ENCODE results near the gene RAB3A.
A peak's percentile ranks its signal among the peaks of the same experiment; 100 is the strongest.
"Not testable (repeated sequence)": the region's sequence is repeated elsewhere in the genome, so short reads cannot be mapped to it uniquely, and the experiment has no call there.

Gene RAB3A

DNA sequence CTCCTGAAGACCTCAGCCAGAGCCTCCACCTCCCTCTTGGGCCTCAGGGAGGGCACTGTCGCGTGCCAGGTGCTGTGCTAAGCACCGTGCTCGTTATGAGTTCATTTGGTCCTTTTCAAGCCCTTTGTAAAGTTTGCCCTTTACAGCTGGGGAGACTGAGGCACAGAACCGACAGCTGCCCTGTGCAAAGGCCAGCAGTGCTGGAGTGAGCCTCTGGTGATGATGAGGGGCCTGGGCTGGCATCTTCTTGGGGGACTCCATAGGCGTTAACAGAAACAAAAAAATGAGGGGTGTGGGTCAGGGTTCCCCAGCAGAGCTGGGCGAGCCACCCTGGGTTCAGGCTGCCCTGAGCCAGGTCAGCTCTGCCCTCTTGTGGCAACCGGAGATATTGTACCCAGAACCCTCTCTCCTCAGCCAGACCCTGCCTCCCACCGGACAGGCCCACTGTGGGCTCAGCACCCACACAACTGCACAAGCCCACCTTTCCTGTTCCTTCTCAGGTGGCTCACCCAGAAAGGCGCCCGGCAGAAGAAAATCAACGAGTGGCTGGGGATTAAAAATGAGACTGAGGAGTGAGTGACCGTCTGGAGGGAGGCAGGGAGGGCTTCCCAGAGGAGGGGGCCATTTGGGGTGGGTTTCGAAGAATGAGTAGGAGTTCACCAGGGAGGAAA, 35.7 kb downstream of the RAB3A start:
- DNase-seq (ENCODE audit: low read depth) = no peak

DNA sequence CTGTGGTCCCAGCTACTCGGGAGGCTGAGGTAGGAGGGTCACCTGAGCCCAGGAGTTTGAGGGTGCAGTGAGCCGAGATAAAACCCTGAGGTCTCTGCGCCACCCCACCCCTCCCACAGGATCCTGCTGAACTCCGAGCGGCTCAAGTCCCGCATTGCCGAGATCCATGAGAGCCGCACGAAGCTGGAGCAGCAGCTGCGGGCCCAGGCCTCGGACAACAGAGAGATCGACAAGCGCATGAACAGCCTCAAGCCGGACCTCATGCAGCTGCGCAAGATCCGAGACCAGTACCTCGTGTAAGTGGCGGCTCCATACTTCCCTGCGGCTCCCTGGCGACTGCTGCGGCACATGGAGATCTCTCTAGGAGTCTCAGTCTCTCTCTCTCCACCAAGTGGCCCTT, 36.8 kb downstream of the RAB3A start:
- no peak for DNase-seq (ENCODE audit: low read depth)

GRCh38 chr19:18165794-18166544, 37.9 kb downstream of the RAB3A start:
- DNase-seq (ENCODE audit: low read depth) = no peak

DNA sequence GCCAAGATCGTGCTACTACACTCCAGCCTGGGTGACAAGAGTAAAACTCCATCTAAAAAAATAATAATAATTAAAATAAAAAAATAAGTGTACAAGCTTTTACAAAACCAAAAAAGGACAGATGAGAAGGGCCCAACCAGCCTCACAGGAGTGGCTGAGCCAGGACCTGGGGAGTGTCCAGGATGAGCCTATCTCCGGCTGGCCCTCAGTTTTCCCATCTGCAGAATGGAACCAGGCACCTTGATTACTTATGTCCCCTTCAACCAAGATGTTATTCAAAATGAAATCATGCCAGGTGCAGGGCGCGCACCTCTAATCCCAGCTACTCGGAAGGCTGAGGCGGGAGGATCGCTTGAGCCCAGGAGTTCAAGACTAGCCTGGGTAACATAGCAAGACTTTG, 39.8 kb downstream of the RAB3A start:
- DNase-seq (ENCODE audit: low read depth) = no peak

DNA sequence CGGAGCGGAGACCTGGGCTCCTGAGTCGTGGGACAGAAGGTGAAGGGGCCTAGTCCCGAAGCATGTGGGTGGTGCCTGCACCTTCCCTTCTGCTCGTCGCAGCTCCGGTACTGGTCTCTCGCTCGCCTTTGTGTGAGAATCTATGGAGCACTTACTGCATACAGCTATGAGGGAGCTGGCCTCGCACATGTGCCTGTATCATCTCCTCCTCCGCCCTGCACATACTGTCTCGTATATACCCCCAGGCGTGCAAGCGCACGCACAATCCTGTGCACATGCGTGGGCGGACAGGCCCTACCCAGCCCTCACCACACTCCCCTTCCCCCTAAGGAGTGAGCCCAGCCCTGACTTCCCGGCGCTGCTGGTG, 42.2 kb downstream of the RAB3A start:
- DNase-seq (ENCODE audit: low read depth) = no peak

DNA sequence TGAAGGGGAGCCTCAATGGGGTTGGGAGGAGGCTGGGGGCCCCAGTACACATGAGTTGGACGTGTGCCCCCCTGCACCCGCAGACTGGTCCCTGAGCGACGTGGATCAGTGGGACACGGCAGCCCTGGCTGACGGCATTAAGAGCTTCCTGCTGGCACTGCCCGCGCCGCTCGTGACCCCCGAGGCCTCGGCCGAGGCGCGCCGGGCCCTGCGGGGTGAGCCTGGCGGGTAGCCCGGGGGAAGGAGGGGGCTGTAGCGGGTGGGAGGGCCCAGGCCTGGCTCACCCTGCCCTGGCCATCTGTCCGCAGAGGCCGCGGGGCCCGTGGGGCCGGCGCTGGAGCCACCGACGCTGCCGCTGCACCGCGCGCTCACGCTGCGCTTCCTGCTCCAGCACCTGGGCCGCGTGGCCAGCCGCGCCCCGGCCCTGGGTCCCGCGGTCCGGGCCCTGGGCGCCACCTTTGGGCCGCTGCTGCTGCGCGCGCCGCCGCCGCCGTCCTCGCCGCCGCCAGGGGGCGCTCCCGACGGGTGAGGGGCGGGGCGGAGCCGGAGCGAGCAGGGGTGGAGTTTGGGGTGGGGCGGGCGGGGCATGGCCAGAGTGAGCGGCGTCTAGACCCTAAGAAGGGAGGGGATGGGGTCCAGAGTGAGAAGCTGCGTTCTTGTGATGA, 42.7 kb downstream of the RAB3A start:
- DNase-seq (ENCODE audit: low read depth) = peak; percentile 41

DNA sequence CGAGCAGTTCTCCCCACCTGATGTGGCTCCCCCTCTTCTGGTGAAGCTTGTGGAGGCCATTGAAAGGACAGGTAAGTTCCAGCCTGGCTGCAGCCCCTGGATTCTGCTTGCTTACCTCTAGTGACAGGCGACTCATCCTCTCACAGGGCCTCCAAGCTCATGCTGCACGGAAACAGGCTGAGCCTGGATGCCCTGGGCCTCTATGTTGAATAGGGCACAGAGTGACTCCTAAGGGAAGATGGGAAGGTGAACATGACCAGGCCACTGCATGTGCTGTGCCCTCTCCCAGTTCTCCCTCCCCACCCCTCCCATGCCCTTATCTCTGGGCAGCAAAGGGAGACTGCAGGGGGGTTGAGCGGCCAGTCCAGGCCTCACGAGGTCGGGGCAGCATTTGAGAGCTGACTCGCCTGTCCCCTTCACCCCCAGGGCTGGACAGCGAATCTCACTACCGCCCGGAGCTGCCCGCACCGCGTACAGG, 43.3 kb downstream of the RAB3A start:
- no peak for DNase-seq (ENCODE audit: low read depth)

- DNase-seq (ENCODE audit: low read depth) = no peak
Observed at GRCh38 chr19:18159810-18160209, 44.0 kb downstream of the RAB3A start.

DNA sequence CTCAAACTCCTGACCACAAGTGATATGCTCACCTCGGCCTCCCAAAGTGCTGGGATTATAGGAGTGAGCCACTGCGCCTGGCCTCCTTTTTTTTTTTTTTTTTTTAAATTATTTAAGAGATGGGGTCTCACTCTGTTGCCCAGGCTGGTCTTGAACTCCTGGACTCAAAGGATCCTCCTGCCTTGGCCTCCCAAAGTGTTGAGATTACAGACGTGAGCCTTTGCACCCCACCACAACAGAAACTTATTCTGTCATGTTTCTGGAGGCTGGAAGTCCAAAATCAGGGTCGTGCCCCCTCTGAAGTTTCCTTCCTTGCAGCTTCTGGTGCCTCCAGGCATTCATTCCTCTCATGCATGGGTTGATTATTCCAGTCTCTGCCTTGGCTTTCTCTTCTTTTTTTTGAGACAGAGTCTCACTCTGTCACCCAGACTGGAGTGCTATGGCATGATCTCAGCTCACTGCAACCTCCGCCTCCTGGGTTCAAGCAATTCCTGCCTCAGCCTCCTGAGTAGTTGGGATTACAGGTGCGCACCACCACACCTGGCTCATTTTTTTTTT, 44.7 kb downstream of the RAB3A start:
- DNase-seq (ENCODE audit: low read depth) = not testable (repeated sequence)

DNA sequence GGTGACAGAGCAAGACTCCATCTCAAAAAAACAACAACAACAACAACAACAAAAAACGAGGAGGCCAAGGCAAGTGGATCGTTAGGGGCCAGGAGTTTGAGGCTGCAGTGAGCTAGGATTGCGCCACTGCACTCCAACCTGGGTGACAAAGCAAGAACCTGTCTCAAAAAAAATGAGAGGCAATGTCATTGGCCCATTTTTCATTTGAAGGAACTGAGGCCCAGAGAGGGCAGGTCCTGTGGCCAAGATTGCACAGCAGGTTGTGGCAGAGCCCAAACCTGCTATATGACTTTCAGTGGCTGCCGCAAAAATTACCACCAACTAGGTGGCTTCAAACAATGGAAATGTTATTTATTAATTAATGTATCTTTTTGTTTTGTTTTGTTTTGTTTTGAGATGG, 45.4 kb downstream of the RAB3A start:
- no peak for DNase-seq (ENCODE audit: low read depth)

- DNase-seq (ENCODE audit: low read depth) = no peak
Observed at GRCh38 chr19:18157465-18158063, 46.3 kb downstream of the RAB3A start.

GRCh38 chr19:18156841-18157464, 46.9 kb downstream of the RAB3A start:
- DNase-seq (ENCODE audit: low read depth) = peak; percentile 71

GRCh38 chr19:18156268-18156667, 47.6 kb downstream of the RAB3A start:
- DNase-seq (ENCODE audit: low read depth) = no peak

GRCh38 chr19:18155095-18156087, 48.5 kb downstream of the RAB3A start:
- no peak for DNase-seq (ENCODE audit: low read depth)

DNA sequence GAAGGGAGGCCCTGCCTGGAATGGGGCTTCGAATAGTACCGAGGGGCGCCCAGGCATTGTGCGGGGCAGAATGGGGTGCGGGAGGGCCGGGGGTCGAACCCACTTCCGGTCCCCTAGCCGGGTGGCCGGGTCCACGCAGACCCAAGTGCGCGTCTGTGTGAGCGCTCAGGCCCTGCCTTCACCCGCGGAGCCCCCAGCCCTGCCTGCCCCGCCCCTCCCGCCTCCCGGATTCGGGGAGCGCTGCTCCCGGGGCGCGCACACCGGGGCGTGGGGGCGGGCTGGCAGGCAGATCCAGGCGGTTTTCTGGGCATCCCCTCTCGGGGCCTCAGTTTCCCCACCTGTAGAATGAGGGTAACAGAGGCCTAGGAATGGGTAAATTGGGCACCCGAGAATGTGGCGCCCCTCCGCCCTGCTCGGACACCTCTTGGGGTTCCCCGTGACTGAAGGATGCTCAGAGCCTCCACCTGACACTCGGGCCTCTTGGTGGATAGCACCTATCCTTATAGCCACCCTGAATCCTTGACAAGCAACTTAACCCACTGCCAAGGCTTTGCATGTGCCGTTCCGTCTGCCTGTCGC, 50.2 kb downstream of the RAB3A start:
- DNase-seq (ENCODE audit: low read depth) = no peak

DNA sequence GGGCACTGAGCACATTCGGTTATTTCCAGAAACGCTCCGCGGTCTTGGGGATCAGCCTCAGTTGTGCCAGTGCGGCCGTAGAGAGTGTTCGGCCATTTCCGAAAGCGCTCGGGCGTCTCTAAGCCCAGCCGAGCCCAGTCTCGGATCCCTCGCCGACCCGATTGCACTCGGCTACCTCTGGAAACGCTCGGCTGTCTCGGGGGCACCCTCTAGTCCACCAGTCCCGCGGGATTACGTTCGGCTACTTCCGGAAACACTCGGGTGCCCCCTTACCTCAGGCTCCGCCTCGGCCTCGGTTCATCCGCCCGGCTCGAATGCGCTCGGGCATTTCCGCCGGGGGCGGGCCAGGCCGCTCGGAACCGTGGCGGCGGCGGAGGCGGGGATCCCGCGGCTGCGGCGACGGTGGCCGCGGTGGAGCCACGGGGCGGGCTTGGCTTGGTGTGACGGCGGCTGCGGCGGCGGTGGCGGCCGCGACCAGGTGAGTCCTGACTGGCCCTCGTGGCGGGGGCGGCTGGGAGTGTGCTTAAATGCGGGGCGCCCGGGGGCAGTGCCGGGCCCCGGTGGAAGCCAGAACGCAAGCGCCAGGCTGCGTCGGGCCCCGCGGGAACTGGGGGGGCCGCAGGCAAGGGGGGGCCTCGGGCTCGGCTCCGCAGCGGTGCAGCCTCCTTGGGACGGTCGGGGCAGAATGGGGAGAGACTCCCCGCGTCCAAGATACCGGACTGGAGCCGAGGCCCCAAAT, 50.9 kb downstream of the RAB3A start, which contains the start of gene PIK3R2:
PIK3R2 (plus strand) TSS at position 347 of the 739 bp plus-strand sequence. CDS start 2,717 bp downstream, outside the sequence.
- DNase-seq (ENCODE audit: low read depth) = peak; percentile 97

- DNase-seq (ENCODE audit: low read depth) = peak; percentile 96
Observed at GRCh38 chr19:18152442-18152816, 51.4 kb downstream of the RAB3A start.

GRCh38 chr19:18150776-18151624, 52.8 kb downstream of the RAB3A start:
- DNase-seq (ENCODE audit: low read depth) = no peak

DNA sequence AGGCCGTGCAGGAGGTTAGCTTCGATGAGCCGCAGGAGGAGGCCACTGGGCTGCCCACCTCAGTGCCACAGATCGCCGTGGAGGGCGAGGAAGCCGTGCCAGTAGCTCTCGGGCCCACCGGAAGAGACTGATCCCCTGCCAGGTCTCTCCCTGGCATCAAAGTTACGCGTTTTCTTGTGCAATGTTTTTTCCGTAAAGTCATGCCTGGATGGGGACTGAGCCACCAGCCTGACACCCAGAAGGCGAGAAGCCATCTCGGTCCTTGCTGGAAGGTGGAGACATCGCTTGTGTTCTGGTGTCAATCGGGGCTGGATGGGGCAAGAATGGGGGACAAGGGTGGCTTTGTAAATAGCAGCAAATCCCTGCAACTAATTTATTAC, 54.3 kb downstream of the RAB3A start:
- no peak for DNase-seq (ENCODE audit: low read depth)
